Ovary (tissue), 3 donors: ENCODE data around the gene SCML1.

Source experiments
- EP300 ChIP-seq: sonication (generic); formaldehyde crosslinking; IDR thresholded peaks from one replicate; pipeline ENCODE4 v1.6.1; 2017; ENCODE audit warnings: antibody characterized with exemption
- POLR2A ChIP-seq: fragments of 450-650 bp; IDR thresholded peaks from one replicate; pipeline ENCODE4 v1.6.1; 2017; ENCODE audit warnings: antibody characterized with exemption, mild to moderate bottlenecking, moderate library complexity
- TF ChIP-seq, protein P1 (sequence below), 3 donors: fragments of 450-650 bp in 2 of 3; fragments of 200-600 bp in 1 of 3; IDR thresholded peaks; one replicate each; pipeline versions ENCODE4 v1.5.1 to v1.8.0; 2016 to 2022; ENCODE audit warnings: antibody characterized with exemption in 3 of 3, mild to moderate bottlenecking in 1 of 3
- donor health status: DM: no; HTN: no; CAD: no.

DNA sequence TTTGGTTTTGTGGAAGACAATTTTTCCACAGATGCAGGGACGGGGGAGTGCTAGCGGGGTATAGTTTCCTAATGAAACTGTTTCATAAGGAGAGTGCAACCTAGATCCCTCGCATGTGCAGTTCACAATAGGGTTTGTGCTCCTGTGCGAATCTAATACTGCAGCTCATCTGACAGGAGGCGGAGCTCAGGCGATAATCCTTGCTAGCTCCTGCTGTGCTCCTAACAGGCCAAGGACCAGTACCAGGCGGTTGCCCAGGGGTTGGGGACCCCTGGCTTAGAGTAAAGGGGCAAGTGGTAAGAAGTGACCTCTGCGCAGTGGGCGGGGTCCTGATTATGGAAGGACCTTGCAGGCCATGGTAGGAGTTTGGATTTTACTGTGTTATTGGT, 3.8 kb downstream of the SCML1 start:
- TF ChIP-seq POLR2A (no peak), EP300 (no peak)
- TF ChIP-seq, protein P1, sequence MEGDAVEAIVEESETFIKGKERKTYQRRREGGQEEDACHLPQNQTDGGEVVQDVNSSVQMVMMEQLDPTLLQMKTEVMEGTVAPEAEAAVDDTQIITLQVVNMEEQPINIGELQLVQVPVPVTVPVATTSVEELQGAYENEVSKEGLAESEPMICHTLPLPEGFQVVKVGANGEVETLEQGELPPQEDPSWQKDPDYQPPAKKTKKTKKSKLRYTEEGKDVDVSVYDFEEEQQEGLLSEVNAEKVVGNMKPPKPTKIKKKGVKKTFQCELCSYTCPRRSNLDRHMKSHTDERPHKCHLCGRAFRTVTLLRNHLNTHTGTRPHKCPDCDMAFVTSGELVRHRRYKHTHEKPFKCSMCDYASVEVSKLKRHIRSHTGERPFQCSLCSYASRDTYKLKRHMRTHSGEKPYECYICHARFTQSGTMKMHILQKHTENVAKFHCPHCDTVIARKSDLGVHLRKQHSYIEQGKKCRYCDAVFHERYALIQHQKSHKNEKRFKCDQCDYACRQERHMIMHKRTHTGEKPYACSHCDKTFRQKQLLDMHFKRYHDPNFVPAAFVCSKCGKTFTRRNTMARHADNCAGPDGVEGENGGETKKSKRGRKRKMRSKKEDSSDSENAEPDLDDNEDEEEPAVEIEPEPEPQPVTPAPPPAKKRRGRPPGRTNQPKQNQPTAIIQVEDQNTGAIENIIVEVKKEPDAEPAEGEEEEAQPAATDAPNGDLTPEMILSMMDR (IDR thresholded peaks at IDR 0.05) = no peak
